Activated CD4-positive, alpha-beta T cell treated with anti-CD3 and anti-CD28 coated beads for 36 hours (primary cell): Measurements from ENCODE around the gene DPY19L1. TPM values are rescaled to one million over a fixed set of nuclear protein-coding genes. Genes with fewer than 3 reads are reported as not detected.
"Not testable (repeated sequence)": the region's sequence is repeated elsewhere in the genome, so short reads cannot be mapped to it uniquely, and the experiment has no call there.

ENCODE experiments used
- ATAC-seq: fragments of 200-7000 bp; cut with Tn5 transposase; one replicate; pipeline ENCODE4 v1.10.0; 2021; ENCODE audit warnings: mild to moderate bottlenecking, moderate library complexity
- CTCF ChIA-PET: fragments of 350-600 bp; sonication (Branson Sonifier 250); formaldehyde crosslinking; loops from one replicate; lab custom pipeline; 2021; ENCODE audit warnings: antibody characterized with exemption; lab: Charles Lee
- POLR2A ChIA-PET: fragments of 350-600 bp; sonication (Branson Sonifier 250); formaldehyde crosslinking; loops from one replicate; lab custom pipeline; 2021; ENCODE audit warnings: antibody characterized with exemption, inconsistent platforms; lab: Charles Lee
- DNase-seq: peaks from one replicate; pipeline ENCODE4 v3.0.0-alpha.2; 2020
- H3K27ac Mint-ChIP-seq: one replicate; pipeline ENCODE4 v1.8.0; 2021; ENCODE audit warnings: mixed read lengths
- H3K27me3 Mint-ChIP-seq: one replicate; pipeline ENCODE4 v1.8.0; 2021; ENCODE audit warnings: mixed read lengths
- H3K36me3 Mint-ChIP-seq: one replicate; pipeline ENCODE4 v1.8.0; 2021; ENCODE audit warnings: low read depth, mixed read lengths
- H3K4me1 Mint-ChIP-seq: one replicate; pipeline ENCODE4 v1.8.0; 2021; ENCODE audit warnings: mixed read lengths
- H3K4me3 Mint-ChIP-seq: one replicate; pipeline ENCODE4 v1.8.0; 2021; ENCODE audit warnings: mild to moderate bottlenecking, moderate library complexity, mixed read lengths
- H3K9me3 Mint-ChIP-seq: one replicate; pipeline ENCODE4 v1.8.0; 2021; ENCODE audit warnings: low read depth, mixed read lengths
- intact Hi-C, 2 experiments: fragments of 100-400 bp; cut with DNase I in 1 of 2; cut with micrococcal nuclease in 1 of 2; formaldehyde crosslinking; loops; one replicate each; pipeline versions ENCODE4 v1.14.2 to v1.15.1; 2022 to 2024; cut with DNase I, micrococcal nuclease
- total RNA-seq, 2 experiments: library from RNA; stranded (reverse); gene quantifications; one replicate each; pipeline ENCODE4 v1.2.3, GENCODE V29; 2021

Gene DPY19L1
- total RNA-seq, 2 experiments from 2014 or later, result 6.9 to 8.1 TPM

DNA sequence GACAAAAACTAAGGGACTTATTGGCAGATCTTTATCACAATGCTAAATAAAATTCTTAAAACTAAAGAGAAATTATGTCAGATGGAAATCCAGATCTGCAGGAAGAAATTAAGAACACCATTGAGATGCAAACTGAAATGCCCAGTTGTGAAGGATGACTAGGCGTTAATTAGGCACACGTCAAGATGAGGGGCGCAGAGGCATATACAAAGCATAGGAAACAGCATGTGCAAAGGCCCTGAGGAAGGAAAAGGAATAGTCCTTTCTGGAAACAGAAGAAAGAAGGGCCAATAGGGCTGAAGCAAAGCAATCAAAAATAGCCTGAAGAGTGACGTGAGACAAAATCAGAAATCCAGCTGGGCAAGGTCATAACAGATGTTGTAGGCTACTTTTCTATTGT is 53.1 kb downstream of the DPY19L1 start:
- ATAC-seq, DNase-seq, H3K27me3 Mint-ChIP-seq, intact Hi-C loops, H3K4me3 Mint-ChIP-seq, H3K4me1 Mint-ChIP-seq, POLR2A ChIA-PET, H3K36me3 Mint-ChIP-seq, H3K9me3 Mint-ChIP-seq, H3K27ac Mint-ChIP-seq, CTCF ChIA-PET: not testable (repeated sequence)

DNA sequence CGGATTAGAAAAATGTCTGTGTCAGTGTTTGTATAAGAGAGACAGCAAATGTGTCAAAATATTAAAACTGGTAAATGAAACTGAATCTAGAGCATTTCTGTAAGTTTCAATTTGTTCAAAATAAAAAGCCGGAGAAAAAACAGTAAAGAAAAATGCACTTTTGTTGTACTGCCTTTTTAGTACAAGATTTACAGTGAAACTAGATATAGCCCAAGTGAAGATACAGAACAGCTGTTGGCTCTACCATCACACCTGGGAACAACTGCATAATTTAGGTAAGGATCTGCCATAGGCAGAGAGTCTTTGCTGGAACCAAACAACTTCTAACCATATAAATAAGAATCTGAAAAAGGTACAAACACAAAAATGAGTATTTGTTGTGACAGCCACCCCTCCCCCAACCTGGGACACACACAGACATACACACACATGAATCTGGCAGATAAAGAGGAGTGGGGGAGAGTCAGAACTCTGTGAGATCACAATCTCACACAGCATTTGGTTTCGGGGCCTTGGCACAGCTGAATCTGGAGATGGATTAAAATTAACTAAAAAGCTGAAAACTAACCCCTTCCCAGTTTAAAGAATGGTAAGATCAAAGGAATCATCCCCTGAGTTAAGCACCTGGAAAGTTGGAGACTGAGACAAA is 54.8 kb downstream of the DPY19L1 start:
- CTCF ChIA-PET, result no interaction called here
- no peak for ATAC-seq
- Mint-ChIP-seq H3K4me1 (peaks cover 3% of the 10 kb centered on the region), H3K27me3 (no peaks in the 10 kb centered on the region), H3K27ac (no peak overlapping the region), H3K9me3 (no peaks in the 10 kb centered on the region), H3K36me3 (peaks cover 2% of the 10 kb centered on the region), H3K4me3 (no peak overlapping the region)
- POLR2A ChIA-PET, result no interaction called here
- intact Hi-C loops, result no loop called here
- DNase-seq, result no peak

DNA sequence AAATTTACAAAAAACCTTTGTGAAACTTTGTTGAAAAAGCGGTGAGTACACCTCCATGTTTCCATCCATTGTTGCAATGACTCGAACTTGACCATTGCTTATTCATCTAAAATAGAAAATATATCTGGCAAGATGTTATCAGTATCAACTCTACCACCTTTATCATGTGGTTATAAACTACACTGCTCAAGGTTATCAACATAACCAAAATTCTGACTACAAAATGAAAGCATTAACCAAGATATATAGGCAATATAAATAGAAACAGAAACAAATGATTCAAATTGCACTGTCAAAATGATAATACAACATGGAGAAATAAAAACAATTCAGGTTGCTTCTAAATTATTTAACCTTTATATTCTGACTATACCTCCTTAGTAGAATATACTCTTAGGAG is 58.2 kb downstream of the DPY19L1 start:
- CTCF ChIA-PET, H3K4me1 Mint-ChIP-seq, POLR2A ChIA-PET: not testable (repeated sequence)

DNA sequence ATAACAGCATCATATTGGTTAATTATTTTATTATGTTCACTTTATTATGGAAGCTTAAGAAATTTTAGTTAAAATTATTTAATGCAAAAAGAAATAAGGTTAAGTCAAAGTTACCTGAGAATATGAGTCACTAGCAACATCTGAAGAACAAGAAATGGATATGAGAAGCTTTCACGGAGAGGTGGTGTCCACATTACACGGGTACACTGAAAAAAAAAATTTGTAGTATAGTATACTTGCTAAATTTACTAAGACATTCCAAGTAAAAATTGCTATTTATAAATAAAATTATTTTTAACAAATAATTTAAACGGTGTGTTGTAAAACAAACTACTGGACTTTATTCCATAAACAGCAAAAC is 63.9 kb downstream of the DPY19L1 start:
- POLR2A ChIA-PET, result no interaction called here
- Mint-ChIP-seq H3K36me3 (peaks cover 9% of the 10 kb centered on the region), H3K27ac (no peak overlapping the region), H3K4me1 (peaks cover 8% of the 10 kb centered on the region), H3K4me3 (no peak overlapping the region), H3K9me3 (no peaks in the 10 kb centered on the region), H3K27me3 (no peaks in the 10 kb centered on the region)
- ATAC-seq (peak; percentile 42), DNase-seq (no peak)
- CTCF ChIA-PET, result no interaction called here
- intact Hi-C loops, result no loop called here

More for the DNA sequence above, 58.2 kb downstream of the DPY19L1 start:
- H3K27me3 Mint-ChIP-seq, H3K9me3 Mint-ChIP-seq, H3K36me3 Mint-ChIP-seq, DNase-seq, H3K27ac Mint-ChIP-seq, H3K4me3 Mint-ChIP-seq, intact Hi-C loops, ATAC-seq: not testable (repeated sequence)

DNA sequence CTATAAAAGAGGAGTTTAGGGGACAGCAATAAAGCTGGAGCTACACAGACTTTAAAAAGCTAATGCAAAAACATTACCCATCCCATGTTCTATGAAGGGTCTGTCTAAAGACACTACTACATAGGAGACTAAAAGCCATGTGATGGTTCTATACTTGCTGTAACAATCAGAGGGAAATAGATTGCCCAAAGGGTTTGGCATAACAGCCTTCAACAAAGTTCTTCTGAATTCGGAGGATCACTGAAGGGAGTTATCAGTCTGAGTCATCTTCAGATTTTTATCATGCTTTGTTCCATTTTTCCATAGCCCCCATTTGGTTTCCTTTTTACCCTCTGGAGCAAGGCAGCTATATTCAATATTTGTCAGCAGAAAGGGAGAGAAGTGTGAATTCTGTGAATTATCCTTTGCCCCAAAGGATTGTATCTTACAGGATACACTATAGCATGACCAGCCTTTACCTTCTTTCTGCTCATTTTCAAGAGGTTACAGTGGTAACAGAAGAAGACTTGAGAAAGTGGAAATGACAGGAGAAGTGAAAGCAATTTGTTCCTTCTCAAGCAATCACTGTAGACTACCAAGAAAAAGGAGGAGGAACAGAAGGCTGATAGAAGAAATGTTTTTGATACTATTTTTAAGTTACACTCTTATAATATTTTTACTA is 64.4 kb downstream of the DPY19L1 start:
- ATAC-seq, result peak; percentile 71

DNA sequence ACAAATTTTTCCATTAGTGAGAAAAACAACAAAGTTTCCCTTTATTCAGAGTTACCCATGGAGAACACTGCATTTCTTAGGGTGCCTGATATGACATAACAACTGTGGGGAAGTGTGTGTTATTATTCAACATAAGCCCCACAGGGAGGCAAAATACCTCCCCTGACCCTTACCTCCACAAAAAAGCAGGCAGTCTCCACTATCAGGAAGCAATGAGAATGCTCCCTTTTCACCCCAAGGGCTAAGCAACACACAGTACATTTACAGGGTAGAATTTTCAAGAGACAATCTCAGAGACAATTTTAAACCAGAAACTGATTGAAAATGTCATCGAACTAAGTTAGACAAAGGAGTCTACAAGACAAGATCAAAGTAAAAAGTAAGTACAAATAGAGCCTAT is 69.5 kb downstream of the DPY19L1 start:
- H3K36me3 Mint-ChIP-seq, H3K27me3 Mint-ChIP-seq, DNase-seq, H3K4me3 Mint-ChIP-seq, ATAC-seq, CTCF ChIA-PET, POLR2A ChIA-PET, H3K9me3 Mint-ChIP-seq, H3K4me1 Mint-ChIP-seq, H3K27ac Mint-ChIP-seq, intact Hi-C loops: not testable (repeated sequence)

More for the DNA sequence above, 64.4 kb downstream of the DPY19L1 start:
- intact Hi-C loops, H3K36me3 Mint-ChIP-seq, H3K4me3 Mint-ChIP-seq, DNase-seq, H3K4me1 Mint-ChIP-seq, POLR2A ChIA-PET, H3K27me3 Mint-ChIP-seq, H3K9me3 Mint-ChIP-seq, H3K27ac Mint-ChIP-seq, CTCF ChIA-PET: not testable (repeated sequence)

DNA sequence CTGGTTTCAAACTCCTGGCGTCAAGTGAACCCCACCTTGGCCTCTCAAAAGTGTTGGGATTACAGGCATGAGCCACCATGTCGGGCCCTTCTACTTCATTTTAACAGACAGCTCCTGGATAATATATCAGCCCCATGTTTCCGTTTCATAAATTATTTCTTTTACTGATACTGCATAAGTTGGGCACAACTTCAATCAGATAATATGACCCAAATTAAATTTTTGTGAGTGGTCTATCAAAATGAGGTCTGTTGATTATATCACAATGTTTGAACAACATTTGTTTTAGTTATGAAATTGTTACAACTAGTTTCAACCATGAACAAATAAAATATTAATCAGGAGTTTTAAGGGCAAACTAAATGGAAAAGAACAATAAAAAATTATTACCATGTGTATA is 70.8 kb downstream of the DPY19L1 start:
- H3K36me3 Mint-ChIP-seq, result not testable (repeated sequence)

DNA sequence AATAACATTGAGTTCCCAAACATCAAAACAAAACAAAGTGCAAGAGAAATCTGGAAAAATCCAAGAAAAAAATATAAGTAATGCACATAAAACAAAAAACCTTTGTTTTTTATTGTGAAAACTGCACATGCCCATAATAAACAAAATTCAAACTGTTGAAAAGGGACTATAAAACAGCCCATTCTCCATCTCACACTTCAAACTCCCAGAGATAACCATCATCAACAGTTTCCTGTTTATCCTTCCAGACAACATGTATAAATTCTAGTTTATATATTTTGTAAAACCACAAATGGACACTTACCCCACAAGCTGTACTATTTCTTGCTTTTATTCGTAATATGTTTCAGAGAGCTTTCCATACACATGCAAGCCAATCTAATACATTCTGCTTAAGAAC is 79.3 kb downstream of the DPY19L1 start:
- ATAC-seq, result no peak
- DNase-seq, result no peak
- ChIA-PET POLR2A (no interaction called here), CTCF (no interaction called here)
- Mint-ChIP-seq H3K4me1 (no peaks in the 10 kb centered on the region), H3K9me3 (no peaks in the 10 kb centered on the region), H3K27ac (no peak overlapping the region), H3K27me3 (no peaks in the 10 kb centered on the region), H3K36me3 (peaks cover 2% of the 10 kb centered on the region), H3K4me3 (no peak overlapping the region)
- intact Hi-C loops, result no loop called here

More for the DNA sequence above, 70.8 kb downstream of the DPY19L1 start:
- DNase-seq, intact Hi-C loops, H3K9me3 Mint-ChIP-seq, H3K4me3 Mint-ChIP-seq, ATAC-seq, CTCF ChIA-PET, H3K4me1 Mint-ChIP-seq, H3K27ac Mint-ChIP-seq, H3K27me3 Mint-ChIP-seq, POLR2A ChIA-PET: not testable (repeated sequence)

DNA sequence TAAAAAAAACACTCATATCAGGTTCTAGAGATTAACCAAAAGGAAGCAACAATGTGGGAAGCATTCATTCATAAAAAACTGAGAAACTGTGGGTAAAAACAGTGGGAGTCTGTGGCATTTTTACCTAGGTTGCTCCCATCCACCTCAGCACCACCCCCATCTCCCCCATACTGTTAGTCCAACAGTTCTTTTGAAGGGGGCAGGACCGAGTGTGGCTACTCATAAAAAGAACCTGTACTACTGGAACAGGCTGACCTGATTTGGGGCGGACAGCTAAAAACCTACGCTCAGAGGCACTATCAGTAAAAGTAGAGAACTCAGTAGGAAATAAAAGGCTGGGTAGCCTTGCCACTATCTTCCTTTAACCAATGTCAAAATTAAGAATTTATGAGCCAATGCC is 84.5 kb downstream of the DPY19L1 start:
- Mint-ChIP-seq H3K27me3 (no peaks in the 10 kb centered on the region), H3K27ac (no peak overlapping the region), H3K4me3 (no peak overlapping the region), H3K4me1 (no peaks in the 10 kb centered on the region), H3K36me3 (peaks cover 2% of the 10 kb centered on the region), H3K9me3 (no peaks in the 10 kb centered on the region)
- ATAC-seq (no peak), DNase-seq (no peak)
- ChIA-PET POLR2A (no interaction called here), CTCF (interaction anchor here (0.6 kb wide), 1 partner anchor 443 kb away, joined by 3 read pairs; no protein-coding TSS in a partner anchor)
- intact Hi-C loops, result no loop called here

DNA sequence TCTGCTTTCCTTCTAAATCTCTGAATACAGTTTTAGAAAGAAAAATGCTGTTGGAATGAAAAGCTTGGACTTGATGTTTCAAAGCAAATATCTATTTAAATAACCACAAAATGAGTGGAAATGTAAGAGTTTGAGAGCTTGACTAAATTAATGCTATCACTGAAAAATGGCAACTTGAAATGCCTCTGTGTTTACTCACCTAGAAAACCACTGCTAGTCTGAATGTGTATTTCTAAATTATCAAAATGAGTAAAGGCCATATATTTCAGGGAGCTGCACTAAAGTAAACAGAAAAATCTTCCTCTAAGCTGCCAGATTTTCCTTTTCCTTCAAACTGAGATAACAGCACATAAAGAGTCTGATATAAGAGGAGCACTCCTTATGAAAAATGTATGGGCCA is 87.9 kb downstream of the DPY19L1 start:
- Mint-ChIP-seq H3K36me3 (peaks cover 2% of the 10 kb centered on the region), H3K4me3 (no peak overlapping the region), H3K27me3 (no peaks in the 10 kb centered on the region), H3K9me3 (no peaks in the 10 kb centered on the region), H3K27ac (no peak overlapping the region), H3K4me1 (no peaks in the 10 kb centered on the region)
- ATAC-seq, result no peak
- no peak for DNase-seq
- intact Hi-C loops, result no loop called here
- ChIA-PET CTCF (no interaction called here), POLR2A (no interaction called here)

DNA sequence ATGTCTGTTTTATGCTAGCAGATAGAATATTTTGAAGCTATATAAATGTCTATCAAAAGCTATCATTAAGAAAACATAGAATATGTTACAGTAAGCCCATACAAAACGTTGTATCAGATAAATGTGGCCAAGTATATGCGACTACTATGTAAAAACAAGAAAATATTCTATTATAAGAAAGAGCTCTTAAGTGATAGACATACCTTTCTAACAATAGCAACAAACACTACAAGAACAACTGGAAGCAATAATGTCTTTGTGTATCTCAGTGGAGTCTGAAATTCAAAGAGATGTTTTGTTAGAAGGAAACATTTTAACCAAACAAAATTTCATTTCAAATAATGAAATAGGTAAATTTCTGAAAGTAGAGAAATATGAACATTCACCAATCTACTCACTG is 89.9 kb downstream of the DPY19L1 start:
- CTCF ChIA-PET, H3K36me3 Mint-ChIP-seq, intact Hi-C loops, ATAC-seq, DNase-seq, H3K4me3 Mint-ChIP-seq, H3K27me3 Mint-ChIP-seq, H3K27ac Mint-ChIP-seq, H3K9me3 Mint-ChIP-seq, POLR2A ChIA-PET, H3K4me1 Mint-ChIP-seq: not testable (repeated sequence)

DNA sequence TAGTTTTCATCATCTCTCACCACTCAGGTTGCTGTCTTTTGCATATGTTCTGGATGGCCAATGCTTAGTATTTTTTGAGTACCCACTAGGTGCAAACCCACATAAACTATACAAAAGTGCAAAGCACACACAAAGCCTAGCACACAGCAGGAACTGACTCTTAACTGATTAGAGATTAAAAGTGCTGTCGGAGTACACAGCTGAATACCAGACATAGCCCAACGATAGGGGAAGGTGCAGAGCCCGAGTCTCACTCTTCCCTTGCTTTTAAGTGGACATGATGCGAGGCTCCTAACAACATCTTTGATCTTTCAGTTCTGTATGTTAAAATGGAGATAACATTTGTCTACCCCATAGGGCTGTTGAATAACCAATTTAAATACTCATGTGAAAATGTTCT is 90.8 kb downstream of the DPY19L1 start:
- Mint-ChIP-seq H3K4me3 (no peak overlapping the region), H3K9me3 (no peaks in the 10 kb centered on the region), H3K27me3 (no peaks in the 10 kb centered on the region), H3K4me1 (no peaks in the 10 kb centered on the region), H3K27ac (no peak overlapping the region), H3K36me3 (no peaks in the 10 kb centered on the region)
- DNase-seq (no peak), ATAC-seq (no peak)
- intact Hi-C loops, result no loop called here
- ChIA-PET POLR2A (no interaction called here), CTCF (no interaction called here)
